Adrenal gland (tissue), 12 donors: ENCODE data around the gene CTNNBIP1. TPM values are rescaled to one million over a fixed set of nuclear protein-coding genes. Genes with fewer than 3 reads are reported as not detected.
"Not testable (repeated sequence)": the region's sequence is repeated elsewhere in the genome, so short reads cannot be mapped to it uniquely, and the experiment has no call there.

Source experiments
- DNase-seq, 7 donors: peaks; one replicate each; pipeline ENCODE4 v3.0.0-alpha.2; 2019 to 2020
- H3K27ac ChIP-seq, 5 donors: fragments of 200-600 bp; sonication (generic) in 4 of 5; 1 replicate in 3 of 5; 2 replicates in 2 of 5; pipeline versions ENCODE4 v1.5.1 to v1.8.0; 2016 to 2020; ENCODE audit warnings: mild to moderate bottlenecking in 1 of 5
- H3K27me3 ChIP-seq: fragments of 200-600 bp; 2 replicates; pipeline ENCODE4 v1.8.0; 2021
- H3K36me3 ChIP-seq, 2 donors: fragments of 200-600 bp; replicated peaks in 1 of 2; 1 replicate in 1 of 2; 2 replicates in 1 of 2; pipeline versions ENCODE4 v1.5.1 to v1.8.0; 2018 to 2022
- H3K4me1 ChIP-seq, 2 donors: fragments of 200-600 bp; replicated peaks in 1 of 2; 1 replicate in 1 of 2; 2 replicates in 1 of 2; pipeline versions ENCODE4 v1.5.1 to v1.8.0; 2018 to 2021
- H3K4me3 ChIP-seq, 4 donors: fragments of 200-600 bp; sonication (generic) in 3 of 4; one replicate each; pipeline ENCODE4 v1.5.1; 2016 to 2018
- H3K9me3 ChIP-seq, 3 donors: fragments of 200-600 bp; sonication (generic) in 1 of 3; replicated peaks in 1 of 3; 1 replicate in 2 of 3; 2 replicates in 1 of 3; pipeline versions ENCODE4 v1.5.1 to v1.8.0; 2016 to 2021
- CTCF ChIP-seq, 6 experiments: fragments of 450-650 bp in 4 of 6; fragments of 200-600 bp in 2 of 6; sonication (generic) in 1 of 6; IDR thresholded peaks; 1 replicate in 5 of 6; 2 replicates in 1 of 6; pipeline versions ENCODE4 v1.5.1 to v1.8.0; 2016 to 2021; ENCODE audit warnings: antibody characterized with exemption in 6 of 6, mild to moderate bottlenecking in 2 of 6, moderate library complexity in 1 of 6
- POLR2A ChIP-seq, 2 donors: fragments of 450-650 bp; IDR thresholded peaks; one replicate each; pipeline ENCODE4 v1.6.1; 2017; ENCODE audit warnings: antibody characterized with exemption in 2 of 2, mild to moderate bottlenecking in 2 of 2, moderate library complexity in 1 of 2
- WGBS, 4 donors: extraction: QIAGEN DNeasy Blood & Tissue Kit in 2 of 4; methylation state at CpG; one replicate each; pipeline versions ENCODE4 v1.1.5 to v1.1.7; 2013 to 2017; 5-methylcytosine and 5-hydroxymethylcytosine counted together
- intact Hi-C, 2 donors: fragments of 100-400 bp; cut with DNase I; formaldehyde crosslinking; loops; one replicate each; pipeline versions ENCODE4 v1.14.1 to v1.15.0; 2022 to 2023
- polyA plus RNA-seq, 3 donors: library from polyadenylated mRNA; stranded (reverse); fragments of 200-250 nt in 2 of 3; fragments of 350-450 nt in 1 of 3; fragmentation: Illumina TruSeq in 1 of 3; extraction: RNeasy Lipid Tissue Mini Kit (QIAGEN cat#74804) in 1 of 3; gene quantifications; one replicate each; pipeline ENCODE4 v1.2.3, GENCODE V29; 2013 to 2014
- total RNA-seq, 9 donors: library from RNA; depleted of rRNA in 4 of 9; stranded (reverse); fragments of >200 nt in 4 of 9; fragments of 120-200 nt in 1 of 9; fragmentation: NEBNext Ultra II Directional in 1 of 9; extraction: Animal tissue kit (Norgen Biotek cat#: 25700) in 1 of 9; gene quantifications; one replicate each; pipeline versions ENCODE4 v1.1.0 to v1.2.4, GENCODE V29; 2013 to 2023
- donor health status: healthy with polysubstance abuse.
- donor health status: Bipolar disorder and iron deficiency.
- donor health status: DM: yes; HTN: yes; CAD: no.
- donor health status: DM: no; HTN: no; CAD: no.
- donor health status: DM: no; HTN: no; CAD: no.
- donor health status: DM: yes; HTN: yes; CAD: no.

Gene CTNNBIP1
- total and polyA plus RNA-seq, 12 donors, result 6.8 to 26.9 (median 16.0) TPM

- Histone ChIP-seq H3K4me3 (no peak overlapping the region), H3K27ac (no peak overlapping the region), H3K4me1 (peaks cover 17 to 31% of the 10 kb centered on the region in 2 donors), H3K27me3 (no peaks in the 10 kb centered on the region), H3K9me3 (no peaks in the 10 kb centered on the region), H3K36me3 (no peaks in the 10 kb centered on the region)
- TF ChIP-seq POLR2A (IDR thresholded peaks at IDR 0.05) (no peak), CTCF (IDR thresholded peaks at IDR 0.05) (no peak)
- intact Hi-C loops, result no loop called here
- WGBS, 4 donors, result 89 to 97% (median 93%) methylated on average over 8 of the region's 8 CpGs
- DNase-seq, result no peak
Observed at GRCh38 chr1:9808459-9808858, 101.6 kb downstream of the CTNNBIP1 start.

- TF ChIP-seq CTCF (IDR thresholded peaks at IDR 0.05) (no peak), POLR2A (IDR thresholded peaks at IDR 0.05) (no peak)
- Histone ChIP-seq H3K27me3 (no peaks in the 10 kb centered on the region), H3K4me1 (peaks cover 17 to 31% of the 10 kb centered on the region in 2 donors), H3K27ac (no peak overlapping the region), H3K4me3 (no peak overlapping the region), H3K36me3 (no peaks in the 10 kb centered on the region), H3K9me3 (no peaks in the 10 kb centered on the region)
- 73 to 85% (median 75%) methylated on average over 12 of the region's 12 CpGs for WGBS, 4 donors
- intact Hi-C loops, result no loop called here
- no peak for DNase-seq
Observed at GRCh38 chr1:9807541-9807940, 102.5 kb downstream of the CTNNBIP1 start.

GRCh38 chr1:9805972-9806371, 104.1 kb downstream of the CTNNBIP1 start:
- H3K27ac ChIP-seq, H3K36me3 ChIP-seq, H3K4me3 ChIP-seq, intact Hi-C loops, H3K27me3 ChIP-seq, H3K9me3 ChIP-seq, DNase-seq: not testable (repeated sequence)
- H3K4me1 ChIP-seq, result peaks cover 16 to 17% of the 10 kb centered on the region in 2 donors
- WGBS, 4 donors, result 83 to 88% (median 85%) methylated on average over 5 of the region's 5 CpGs

- Histone ChIP-seq H3K27ac (no peak overlapping the region), H3K36me3 (no peaks in the 10 kb centered on the region), H3K27me3 (no peaks in the 10 kb centered on the region), H3K4me1 (peaks cover 8 to 11% of the 10 kb centered on the region in 2 donors), H3K9me3 (no peaks in the 10 kb centered on the region), H3K4me3 (no peak overlapping the region)
- TF ChIP-seq CTCF (IDR thresholded peaks at IDR 0.05), result no peak
- no peak for TF ChIP-seq POLR2A (IDR thresholded peaks at IDR 0.05)
- 58 to 74% (median 64%) methylated on average over 7 of the region's 7 CpGs for WGBS, 4 donors
- peak in 1 of 7 donors; percentile 30 for DNase-seq
- intact Hi-C loops, result no loop called here
Observed at GRCh38 chr1:9805006-9805508, 105.0 kb downstream of the CTNNBIP1 start.

GRCh38 chr1:9803003-9803918, 106.8 kb downstream of the CTNNBIP1 start:
- H3K27ac ChIP-seq, H3K27me3 ChIP-seq, H3K4me3 ChIP-seq, H3K9me3 ChIP-seq, intact Hi-C loops, H3K36me3 ChIP-seq: not testable (repeated sequence)
- WGBS, 4 donors, result 92 to 93% (median 92%) methylated on average over 13 of the region's 13 CpGs
- peak in 2 of 7 donors; percentile 8 to 21 for DNase-seq
- peaks cover 13 to 20% of the 10 kb centered on the region in 2 donors for H3K4me1 ChIP-seq
